GM08714 (cell line): ENCODE measurements around the gene LGR4.

Experiments
- H3K4me3 ChIP-seq: fragments of 200-500 bp; sonication (Bioruptor generic); 2 replicates; pipeline ENCODE4 v1.5.1; 2014; ENCODE audit warnings: mild to moderate bottlenecking, low read length, inconsistent platforms
- ZNF274 ChIP-seq: IDR thresholded peaks from 2 replicates; pipeline ENCODE4 v1.6.1; 2012; ENCODE audit warnings: mild to moderate bottlenecking, low read depth, low read length

Gene LGR4

DNA sequence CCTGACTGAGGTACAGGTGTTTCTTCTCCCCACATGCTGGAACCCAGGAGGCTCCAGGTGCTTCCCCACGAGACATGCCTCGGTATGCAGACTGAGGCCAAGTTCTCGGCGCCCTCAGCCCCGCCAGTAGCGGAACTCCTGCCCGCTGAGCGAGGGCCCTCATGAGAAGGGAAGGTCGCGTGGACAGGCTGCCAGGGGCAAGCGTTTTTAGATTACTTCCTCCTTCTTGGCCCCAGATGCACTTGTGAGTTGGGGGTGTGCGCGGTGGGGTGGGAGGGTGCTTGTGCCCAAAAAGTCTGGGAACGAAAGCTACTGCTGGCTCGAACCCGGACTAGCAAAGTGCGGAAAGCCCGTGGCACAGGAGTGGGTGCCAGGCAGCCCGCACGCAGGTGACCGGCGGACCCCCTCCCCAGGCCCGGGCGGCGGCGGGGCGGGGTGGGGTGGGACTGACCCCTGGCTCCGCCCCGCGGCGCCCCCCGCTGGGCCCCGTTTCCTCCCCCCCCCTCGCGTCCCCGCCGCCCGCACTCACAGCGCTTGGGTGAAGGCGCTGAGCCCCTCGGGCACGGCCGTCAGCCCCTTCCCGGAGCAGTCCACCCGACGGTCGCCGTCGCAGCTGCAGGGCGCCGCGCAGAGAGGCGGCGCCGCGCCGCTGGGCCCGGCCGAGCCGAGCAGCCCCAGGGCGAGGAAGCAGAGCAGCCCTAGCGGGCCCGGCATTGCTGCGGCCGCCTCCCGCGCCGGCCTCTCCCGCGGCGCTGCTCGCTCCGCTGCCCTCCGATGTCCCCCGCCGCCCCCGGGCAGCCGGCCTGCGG, 797 bp downstream of the LGR4 start:
- H3K4me3 ChIP-seq = peak overlapping the region; percentile 61
- TF ChIP-seq ZNF274 = no peak

DNA sequence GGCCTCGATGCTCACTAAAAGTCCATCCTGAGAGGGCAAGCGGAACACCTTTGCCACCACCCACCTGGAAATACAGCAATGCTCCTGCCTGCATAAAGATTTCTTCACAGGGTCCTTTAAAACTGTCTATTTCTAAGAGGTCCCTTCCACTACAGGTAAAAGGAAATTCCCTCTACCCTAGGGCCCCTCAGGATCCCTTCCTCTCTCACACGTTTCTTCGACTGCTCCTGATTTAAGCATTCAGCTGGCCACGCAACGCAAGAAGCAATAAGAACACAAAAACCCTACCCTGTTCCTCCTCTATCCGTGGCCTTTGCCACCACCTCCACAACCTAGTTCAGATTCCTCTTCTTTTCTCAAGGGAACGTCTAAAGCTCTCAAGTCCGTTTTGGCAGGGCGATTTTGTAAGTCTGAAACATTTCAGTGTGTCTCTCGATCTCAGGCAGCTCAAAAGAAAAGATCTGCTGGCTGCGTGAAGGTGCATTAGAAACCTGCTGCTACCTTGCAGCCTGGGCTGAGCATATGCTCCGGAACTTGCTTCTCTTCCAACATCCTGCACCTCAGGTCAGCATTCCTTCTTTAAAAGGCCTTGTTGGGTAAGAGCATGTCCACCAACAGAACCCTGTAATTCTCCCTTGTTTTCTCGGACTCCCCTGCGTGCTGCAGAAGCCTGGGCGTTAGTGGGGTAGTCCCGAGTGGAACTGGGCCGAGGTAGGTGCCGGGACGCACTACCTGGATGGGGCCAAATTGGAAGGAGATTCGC, 1.6 kb downstream of the LGR4 start:
- peak overlapping the region; percentile 25 for H3K4me3 ChIP-seq
- TF ChIP-seq ZNF274 = no peak

DNA sequence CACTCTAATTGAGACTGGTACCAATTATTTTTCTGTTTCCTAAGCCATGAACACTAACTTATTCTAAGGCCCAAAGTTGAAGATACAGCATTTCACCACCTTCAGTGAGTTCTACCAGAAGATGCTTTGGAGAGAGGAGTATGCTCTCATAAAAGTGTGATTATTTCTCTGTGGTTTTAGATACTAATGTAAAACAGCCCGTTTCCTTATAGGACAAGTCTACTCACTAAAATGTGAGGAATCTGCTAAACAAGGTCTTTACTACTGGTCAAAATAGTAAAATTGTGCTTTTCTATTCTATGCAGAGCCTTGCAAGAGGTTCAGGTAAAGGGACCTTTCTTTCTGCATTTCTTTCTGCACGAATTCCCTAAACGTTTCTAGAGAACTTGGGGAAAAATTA, 2.4 kb downstream of the LGR4 start:
- no peak overlapping the region for H3K4me3 ChIP-seq
- TF ChIP-seq ZNF274 = no peak

DNA sequence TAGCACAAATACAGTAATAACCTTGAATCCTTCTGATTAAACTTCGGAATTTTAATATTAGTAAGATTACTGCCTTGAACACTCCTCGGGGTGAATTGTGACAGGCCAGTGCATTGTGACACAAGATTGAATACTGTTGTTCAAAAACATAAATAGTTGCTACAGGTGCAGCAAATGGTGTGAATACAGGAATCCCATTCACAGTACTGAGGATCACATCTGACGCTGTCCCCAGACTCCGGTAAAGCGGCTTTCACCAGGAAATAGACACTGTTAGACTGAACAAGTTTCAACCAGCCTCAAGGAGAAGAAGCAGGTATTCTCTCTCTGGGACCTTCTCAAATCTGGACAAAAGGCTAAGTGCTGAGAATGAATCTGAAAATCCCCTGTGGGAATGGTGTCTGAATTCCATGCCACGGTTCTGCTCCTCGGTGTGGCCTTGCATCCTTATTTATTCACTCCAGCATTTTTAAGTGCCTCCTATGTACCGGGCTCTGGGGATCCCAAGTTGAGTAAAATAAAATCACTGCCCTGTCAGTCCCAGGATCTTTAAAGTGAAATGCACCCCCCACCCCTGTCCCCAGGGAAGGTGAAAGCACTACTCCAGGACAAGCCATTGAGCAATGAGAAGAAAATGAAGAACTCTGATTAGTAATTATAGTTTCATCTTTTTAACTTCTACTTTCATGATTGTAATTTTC, 3.4 kb downstream of the LGR4 start:
- TF ChIP-seq ZNF274 = no peak
- no peak overlapping the region for H3K4me3 ChIP-seq

DNA sequence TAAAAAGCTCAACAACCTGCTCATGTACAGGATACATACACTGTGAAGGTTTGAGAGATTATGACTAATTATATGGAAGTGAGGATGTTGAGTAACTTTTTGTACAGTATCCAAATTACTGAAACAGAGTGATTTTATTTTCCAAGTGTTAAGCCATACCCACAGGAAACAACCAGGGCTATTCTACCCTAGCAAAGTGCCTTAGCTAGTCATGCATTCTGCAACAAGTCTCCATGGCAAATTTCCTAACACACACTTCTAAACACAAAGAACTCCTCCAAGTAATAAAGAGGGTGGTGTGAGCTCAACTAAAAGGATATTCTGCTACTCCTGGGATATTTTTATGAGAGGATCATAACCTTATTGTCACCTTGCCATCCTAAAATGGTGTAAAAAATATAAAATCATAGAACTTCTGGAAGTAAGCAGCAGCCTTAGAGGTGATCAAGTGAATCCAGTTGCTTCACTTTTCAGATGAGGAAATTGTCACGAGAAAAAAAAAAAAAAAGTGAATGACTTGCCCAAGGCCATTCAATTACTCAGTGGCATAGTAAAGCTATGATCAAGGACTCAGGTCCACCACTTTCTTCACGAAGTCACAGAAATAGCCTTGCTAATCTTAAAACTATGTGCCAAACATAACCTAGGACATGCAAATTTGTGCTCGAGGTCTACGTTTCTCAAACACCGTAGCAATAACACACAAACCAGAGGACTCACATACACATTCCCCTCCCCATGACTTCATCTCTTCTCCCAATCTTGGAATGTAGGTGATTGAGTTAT, 4.2 kb downstream of the LGR4 start:
- no peak for TF ChIP-seq ZNF274
- H3K4me3 ChIP-seq = no peak overlapping the region

DNA sequence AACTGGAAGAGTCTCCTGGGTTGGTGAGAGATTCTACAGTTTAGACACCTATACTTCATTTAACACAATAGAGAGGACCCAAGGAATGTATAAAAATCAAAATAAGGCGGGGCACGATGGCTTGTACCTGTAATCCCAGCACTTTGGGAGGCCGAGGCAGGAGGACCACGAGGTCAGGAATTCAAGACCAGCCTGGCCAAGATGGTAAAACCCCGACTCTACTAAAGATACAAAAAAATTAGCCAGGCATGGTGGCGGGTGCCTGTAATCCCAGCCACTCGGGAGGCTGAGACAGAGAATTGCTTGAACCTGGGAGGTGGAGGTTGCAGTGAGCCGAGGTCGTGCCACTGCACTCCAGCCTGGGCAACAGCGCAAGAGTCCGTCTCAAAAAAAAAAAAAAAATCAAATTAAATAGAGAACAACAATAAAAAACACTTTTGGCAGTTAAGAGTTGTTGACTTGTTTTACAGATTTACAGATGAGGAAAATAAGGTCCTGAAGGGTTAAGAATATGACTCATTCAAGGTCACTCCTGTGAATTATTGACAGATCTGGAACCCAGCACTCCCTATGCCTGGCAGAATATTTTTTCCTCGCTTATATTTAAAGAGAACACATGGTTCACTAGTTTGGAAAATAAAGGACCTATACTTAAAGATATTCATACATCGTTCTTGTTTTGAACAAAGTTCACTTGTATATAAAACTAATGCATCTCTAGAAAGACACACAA, 5.2 kb downstream of the LGR4 start:
- H3K4me3 ChIP-seq = no peak overlapping the region
- TF ChIP-seq ZNF274 = no peak

DNA sequence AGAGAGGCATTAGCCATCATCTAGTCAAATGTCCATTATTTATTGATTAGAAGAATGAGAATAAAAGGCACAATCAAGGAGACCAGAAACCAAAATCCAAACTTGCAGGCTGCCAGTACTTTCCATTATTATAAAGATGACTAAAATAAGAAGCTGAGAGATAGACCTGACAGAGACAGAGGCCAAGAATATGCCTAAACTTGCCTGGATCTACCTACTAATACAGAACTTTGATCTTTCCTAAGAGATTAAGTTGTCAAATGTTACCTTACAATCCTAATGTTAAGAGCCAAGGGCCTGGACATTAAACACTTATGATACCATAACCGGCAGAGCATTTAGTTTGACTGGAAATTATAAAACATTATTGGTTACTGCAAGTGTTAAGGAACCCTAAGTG, 6.2 kb downstream of the LGR4 start:
- no peak overlapping the region for H3K4me3 ChIP-seq
- TF ChIP-seq ZNF274 = no peak

DNA sequence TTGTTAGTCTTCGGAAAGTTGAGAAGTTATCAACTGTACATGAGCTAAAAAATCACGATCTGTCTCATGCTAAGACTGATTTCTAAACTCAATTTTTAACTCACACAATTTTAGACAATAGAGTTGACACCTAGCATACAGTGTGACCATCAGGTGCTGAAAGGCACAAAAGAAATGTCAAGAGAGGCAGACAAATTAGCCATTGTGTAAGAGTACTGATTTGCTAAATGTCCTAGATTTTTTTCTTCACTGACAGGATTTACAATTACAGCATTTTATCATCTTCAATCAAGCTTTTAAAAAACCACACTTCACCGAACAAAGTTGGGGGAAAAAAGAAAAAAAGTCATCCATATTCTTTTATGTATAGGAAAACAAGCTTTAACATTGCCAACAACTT, 7.0 kb downstream of the LGR4 start:
- TF ChIP-seq ZNF274 = no peak
- H3K4me3 ChIP-seq = no peak overlapping the region

DNA sequence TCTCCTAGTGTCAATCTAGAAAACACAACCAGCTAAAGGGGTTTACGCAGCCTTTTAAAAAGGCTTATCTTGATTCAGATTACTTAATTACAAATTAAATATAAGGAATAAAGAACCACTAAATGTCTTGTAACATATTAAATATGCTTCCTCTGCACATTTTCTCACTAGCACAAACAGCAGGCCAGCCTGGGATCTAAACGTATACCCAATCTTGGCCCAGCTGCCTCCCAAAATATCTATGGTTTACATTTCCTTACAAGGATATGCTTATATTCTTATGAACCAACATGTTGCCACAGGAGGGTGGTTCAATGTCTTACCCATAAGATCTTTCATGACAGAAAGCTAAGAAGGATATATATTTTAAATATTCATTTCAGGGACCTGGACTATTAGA, 7.7 kb downstream of the LGR4 start:
- no peak overlapping the region for H3K4me3 ChIP-seq
- no peak for TF ChIP-seq ZNF274

DNA sequence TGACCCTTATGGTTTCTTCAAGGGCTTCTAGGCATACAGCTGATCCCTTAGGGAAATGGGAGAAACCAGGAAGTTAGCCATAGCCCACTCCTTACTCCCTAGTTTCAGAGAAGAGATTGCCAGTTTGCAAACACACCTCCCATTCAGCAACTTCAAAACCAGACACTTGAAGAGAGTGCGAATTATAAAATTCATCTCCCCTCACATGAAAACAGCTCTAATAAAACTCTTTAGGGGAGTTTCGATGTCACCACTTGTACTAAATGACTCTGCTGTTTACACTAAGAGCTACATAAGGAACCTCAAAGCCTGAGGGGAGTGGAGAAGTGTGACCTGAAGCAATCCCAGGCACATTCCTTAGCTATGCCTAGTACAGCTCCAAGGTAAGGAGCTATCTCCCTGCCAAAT, 8.3 kb downstream of the LGR4 start:
- no peak overlapping the region for H3K4me3 ChIP-seq
- TF ChIP-seq ZNF274 = no peak

DNA sequence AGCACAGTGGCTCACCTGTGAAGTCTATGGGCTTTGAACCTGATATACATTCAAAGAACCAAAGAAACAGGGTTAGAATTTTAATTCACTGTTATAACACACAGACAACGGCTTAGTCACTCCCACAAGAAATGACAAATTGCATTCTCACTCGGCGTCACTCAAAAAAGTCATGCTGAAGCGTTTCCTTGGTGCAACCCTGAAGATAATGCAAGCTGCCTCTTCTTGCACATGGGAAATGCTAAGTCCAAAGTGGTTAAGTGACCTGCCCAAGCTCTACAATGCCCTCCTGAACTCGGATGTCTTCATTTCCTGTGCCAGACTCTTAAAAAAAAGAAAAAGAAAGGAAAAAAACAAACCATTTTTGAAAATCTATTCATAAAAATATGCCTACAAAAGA, 10.0 kb downstream of the LGR4 start:
- TF ChIP-seq ZNF274 = no peak
- H3K4me3 ChIP-seq = no peak overlapping the region

DNA sequence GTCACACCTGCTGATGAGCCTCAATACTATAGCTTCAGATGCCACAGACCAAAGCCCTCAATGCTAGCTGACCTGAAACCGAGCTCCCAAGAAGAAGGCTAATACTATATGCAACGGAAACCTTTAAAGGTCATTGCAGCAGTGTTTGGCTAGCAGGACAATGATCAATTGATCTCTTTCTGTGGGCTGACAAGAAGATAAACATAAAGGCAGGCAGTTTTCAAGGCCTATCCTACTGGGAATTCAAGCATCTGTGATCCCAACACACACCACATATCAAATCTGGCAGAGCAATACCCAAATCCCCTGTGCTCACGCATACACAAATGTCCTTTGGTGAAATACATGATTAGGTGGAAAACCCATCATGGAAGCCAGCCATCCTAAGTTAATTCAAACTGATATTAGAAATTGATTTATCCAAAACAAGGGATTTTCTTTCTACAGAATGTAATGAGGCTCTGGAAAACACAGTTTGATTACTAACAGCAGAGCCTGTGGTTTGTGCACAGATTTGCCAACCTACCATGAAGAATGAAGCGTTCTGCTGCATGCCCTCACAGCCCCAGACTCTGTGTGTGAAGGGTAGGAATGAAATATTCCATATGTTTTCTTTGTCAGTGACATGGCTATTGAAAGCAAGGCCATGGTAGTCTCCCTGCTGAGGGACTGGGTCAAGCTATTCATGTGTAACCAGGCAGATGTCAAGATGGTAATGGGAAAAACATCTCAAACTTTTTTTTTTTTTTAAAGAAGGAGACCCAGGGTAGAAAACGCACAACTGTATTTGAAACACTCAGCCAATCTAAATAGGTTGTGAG, 12.2 kb downstream of the LGR4 start:
- H3K4me3 ChIP-seq = no peak overlapping the region
- no peak for TF ChIP-seq ZNF274

DNA sequence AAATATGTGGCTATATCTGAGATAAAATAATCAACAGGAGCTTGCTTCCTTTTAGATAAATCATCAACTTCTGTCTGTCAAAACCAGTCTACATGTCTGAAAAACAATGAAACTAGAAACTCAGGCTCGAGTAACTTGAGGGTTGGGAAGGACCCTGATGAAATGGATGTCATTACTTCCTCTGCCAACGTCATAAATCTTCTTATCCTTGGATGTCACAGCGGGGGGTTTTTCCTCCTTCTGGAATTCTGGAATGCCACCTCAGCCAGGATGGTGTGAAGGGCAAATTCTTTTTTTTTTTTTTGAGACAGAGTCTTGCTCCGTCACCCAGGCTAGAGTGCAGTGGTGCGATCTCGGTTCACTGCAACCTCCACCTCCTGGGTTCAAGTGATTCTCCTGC, 13.4 kb downstream of the LGR4 start:
- no peak for TF ChIP-seq ZNF274
- H3K4me3 ChIP-seq = no peak overlapping the region
